WTC11 (cell line): ENCODE data around the gene TP53BP1. TPM values are rescaled to one million over a fixed set of nuclear protein-coding genes. Genes with fewer than 3 reads are reported as not detected.

Source experiments
- ATAC-seq: fragments of 200-7000 bp; cut with Tn5 transposase; 2 replicates; pipeline ENCODE4 v1.10.0; 2021; ENCODE audit warnings: mild to moderate bottlenecking, moderate library complexity
- CTCF ChIA-PET: fragments of 300-600 bp; sonication (Branson Sonifier 250); formaldehyde crosslinking; loops from one replicate; lab custom pipeline; 2021; ENCODE audit warnings: antibody characterized with exemption; lab: Charles Lee
- POLR2A ChIA-PET: fragments of 350-600 bp; sonication (Branson Sonifier 250); formaldehyde crosslinking; loops from one replicate; lab custom pipeline; 2021; ENCODE audit warnings: antibody characterized with exemption; lab: Charles Lee
- DNase-seq: peaks from one replicate; pipeline ENCODE4 v3.0.0; 2021; ENCODE audit warnings: low spot score
- H3K27ac Mint-ChIP-seq: 2 replicates; pipeline ENCODE4 v1.8.0; 2021; ENCODE audit warnings: mixed read lengths
- H3K27me3 Mint-ChIP-seq: 2 replicates; pipeline ENCODE4 v1.8.0; 2021; ENCODE audit warnings: low read depth, mild to moderate bottlenecking, moderate library complexity, mixed read lengths
- H3K36me3 Mint-ChIP-seq: 2 replicates; pipeline ENCODE4 v1.8.0; 2021; ENCODE audit warnings: mixed read lengths
- H3K4me1 Mint-ChIP-seq: 2 replicates; pipeline ENCODE4 v1.8.0; 2022; ENCODE audit warnings: mixed read lengths
- H3K4me3 Mint-ChIP-seq: 2 replicates; pipeline ENCODE4 v1.8.0; 2021; ENCODE audit warnings: mild to moderate bottlenecking, moderate library complexity, mixed read lengths
- H3K9me3 Mint-ChIP-seq: 2 replicates; pipeline ENCODE4 v1.8.0; 2021; ENCODE audit warnings: mixed read lengths
- ATF2 ChIP-seq: sonication (generic); formaldehyde crosslinking; IDR thresholded peaks from 2 replicates; pipeline ENCODE4 v1.8.1; 2022; ENCODE audit warnings: low read depth, missing genetic modification reagents, borderline replicate concordance
- CREB1 ChIP-seq: sonication (generic); formaldehyde crosslinking; IDR thresholded peaks from 2 replicates; pipeline ENCODE4 v1.8.0; 2023; ENCODE audit warnings: mild to moderate bottlenecking, missing genetic modification reagents
- E2F5 ChIP-seq: sonication (generic); formaldehyde crosslinking; IDR thresholded peaks from 2 replicates; pipeline ENCODE4 v1.8.1; 2022; ENCODE audit warnings: mild to moderate bottlenecking, moderate library complexity, missing genetic modification reagents
- ETV6 ChIP-seq: sonication (generic); formaldehyde crosslinking; IDR thresholded peaks from 2 replicates; pipeline ENCODE4 v1.8.1; 2022; ENCODE audit warnings: mild to moderate bottlenecking, missing genetic modification reagents
- GRHL2 ChIP-seq: fragments of 250-450 bp; sonication (Bioruptor Pico); IDR thresholded peaks from 2 replicates; pipeline ENCODE4 v1.8.0; 2022; ENCODE audit warnings: mild to moderate bottlenecking, moderate library complexity; ENCODE audit not compliant: insufficient replicate concordance, severe bottlenecking
- MYBL2 ChIP-seq: sonication (generic); formaldehyde crosslinking; IDR thresholded peaks from 2 replicates; pipeline ENCODE4 v1.8.1; 2023; ENCODE audit warnings: mild to moderate bottlenecking, moderate library complexity, missing genetic modification reagents
- NFYB ChIP-seq: sonication (generic); formaldehyde crosslinking; conservative IDR thresholded peaks from 2 replicates; pipeline ENCODE4 v1.8.0; 2022; ENCODE audit warnings: low read depth, missing genetic modification reagents
- RORB ChIP-seq: fragments of 250-450 bp; sonication (Bioruptor Pico); IDR thresholded peaks from 2 replicates; pipeline ENCODE4 v1.9.0; 2021; ENCODE audit warnings: mild to moderate bottlenecking
- SP1 ChIP-seq: sonication (generic); formaldehyde crosslinking; conservative IDR thresholded peaks from 2 replicates; pipeline ENCODE4 v1.8.1; 2022; ENCODE audit warnings: missing genetic modification reagents
- TEAD1 ChIP-seq: sonication (generic); formaldehyde crosslinking; IDR thresholded peaks from 2 replicates; pipeline ENCODE4 v1.8.0; 2022; ENCODE audit warnings: mild to moderate bottlenecking, missing genetic modification reagents
- TP53 ChIP-seq: sonication (generic); formaldehyde crosslinking; IDR thresholded peaks from 2 replicates; pipeline ENCODE4 v1.8.1; 2023; ENCODE audit warnings: mild to moderate bottlenecking, missing genetic modification reagents
- ZNF263 ChIP-seq: sonication (generic); formaldehyde crosslinking; IDR thresholded peaks from 2 replicates; pipeline ENCODE4 v1.8.1; 2022; ENCODE audit warnings: low read depth, mild to moderate bottlenecking, moderate library complexity, missing genetic modification reagents
- ZNF671 ChIP-seq: fragments of 250-450 bp; sonication (Bioruptor Pico); IDR thresholded peaks from 2 replicates; pipeline ENCODE4 v1.8.0; 2021; ENCODE audit warnings: mild to moderate bottlenecking
- total RNA-seq: library from RNA; stranded (reverse); gene quantifications from 3 replicates; pipeline ENCODE4 v1.2.3, GENCODE V29; 2021
- TF ChIP-seq, protein P1 (sequence below): sonication (generic); formaldehyde crosslinking; IDR thresholded peaks from 2 replicates; pipeline ENCODE4 v1.8.0; 2023; ENCODE audit warnings: missing genetic modification reagents
- TF ChIP-seq, protein P2 (sequence below): sonication (generic); formaldehyde crosslinking; IDR thresholded peaks from 2 replicates; pipeline ENCODE4 v1.8.1; 2023; ENCODE audit warnings: mild to moderate bottlenecking, missing genetic modification reagents, moderate library complexity
- TF ChIP-seq, protein P3 (sequence below): sonication (generic); formaldehyde crosslinking; IDR thresholded peaks from 2 replicates; pipeline ENCODE4 v1.8.0; 2022; ENCODE audit warnings: mild to moderate bottlenecking, missing genetic modification reagents
- TF ChIP-seq, protein P4 (sequence below): sonication (generic); formaldehyde crosslinking; IDR thresholded peaks from 2 replicates; pipeline ENCODE4 v1.8.0; 2023; ENCODE audit warnings: missing genetic modification reagents, mild to moderate bottlenecking, borderline replicate concordance

The TP53BP1 gene
- total RNA-seq, 1 experiment from 2014 or later, result 67.1 TPM

- POLR2A ChIA-PET, result interaction anchor here (0.6 to 1.8 kb wide), 7 partner anchors 9 to 314 kb away, joined by 3 to 19 read pairs (median 6); partner anchors contain the start of genes ELL3, MFAP1, TP53BP1 and TUBGCP4
- peaks cover 28% of the 10 kb centered on the region for H3K4me1 Mint-ChIP-seq
Measured at GRCh38 chr15:43510200-43511011, 17.4 kb upstream of the TP53BP1 start.

DNA sequence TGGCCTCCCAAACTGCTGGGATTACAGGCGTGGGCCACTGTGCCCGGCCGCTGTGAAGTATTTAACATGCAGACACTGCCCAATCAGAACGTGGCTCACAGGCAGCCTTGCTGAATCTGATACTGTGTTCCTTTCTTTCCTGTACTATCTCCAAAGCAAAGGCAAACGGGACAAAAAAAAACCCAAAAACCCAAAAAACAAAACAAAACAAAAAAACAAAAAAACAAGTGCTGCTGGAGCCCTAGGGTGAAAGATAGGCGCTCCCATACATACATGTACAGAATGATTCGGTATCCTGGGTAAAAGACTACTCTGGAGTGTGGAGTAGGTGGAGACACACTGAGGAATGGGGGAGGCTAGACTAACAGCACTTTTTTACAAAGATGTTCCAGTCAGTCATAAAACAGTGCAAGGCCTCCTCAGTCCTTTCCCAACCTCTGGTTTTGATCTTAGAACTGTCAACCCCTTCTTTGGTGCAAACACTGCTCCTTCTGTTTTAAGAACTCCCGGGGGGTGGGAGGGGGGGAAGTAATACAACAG lies 16.8 kb upstream of the TP53BP1 start:
- Mint-ChIP-seq H3K4me3 (peak overlapping the region; percentile 88), H3K27me3 (peaks cover 29% of the 10 kb centered on the region), H3K27ac (peak overlapping the region; percentile 92), H3K9me3 (no peaks in the 10 kb centered on the region), H3K4me1 (peaks cover 28% of the 10 kb centered on the region), H3K36me3 (no peaks in the 10 kb centered on the region)
- ATAC-seq (no peak), DNase-seq (no peak)
- POLR2A ChIA-PET, result interaction anchor here (1.6 to 1.8 kb wide), 4 partner anchors 8 to 267 kb away, joined by 6 to 19 read pairs (median 7); partner anchors contain the start of genes ELL3, TP53BP1, TUBGCP4 and ZSCAN29
- TF ChIP-seq ZNF263 (CRISPR knock-in tag) (no peak), GRHL2 (no peak), MYBL2 (CRISPR knock-in tag) (no peak), CREB1 (CRISPR knock-in tag) (no peak), ATF2 (CRISPR knock-in tag) (no peak), TEAD1 (no peak), TP53 (CRISPR knock-in tag) (no peak)
- TF ChIP-seq, protein P1, sequence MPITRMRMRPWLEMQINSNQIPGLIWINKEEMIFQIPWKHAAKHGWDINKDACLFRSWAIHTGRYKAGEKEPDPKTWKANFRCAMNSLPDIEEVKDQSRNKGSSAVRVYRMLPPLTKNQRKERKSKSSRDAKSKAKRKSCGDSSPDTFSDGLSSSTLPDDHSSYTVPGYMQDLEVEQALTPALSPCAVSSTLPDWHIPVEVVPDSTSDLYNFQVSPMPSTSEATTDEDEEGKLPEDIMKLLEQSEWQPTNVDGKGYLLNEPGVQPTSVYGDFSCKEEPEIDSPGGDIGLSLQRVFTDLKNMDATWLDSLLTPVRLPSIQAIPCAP, result no peak
- CTCF ChIA-PET, result interaction anchor here (0.9 to 3.3 kb wide), 14 partner anchors 9 to 267 kb away, joined by 3 to 80 read pairs (median 8); partner anchors contain the start of genes ELL3, TP53BP1, TUBGCP4 and ZSCAN29

More at GRCh38 chr15:43510200-43511011, 17.4 kb upstream of the TP53BP1 start:
- CTCF ChIA-PET, result interaction anchor here (0.6 to 3.3 kb wide), 23 partner anchors 10 to 266 kb away, joined by 3 to 80 read pairs (median 4); partner anchors contain the start of genes ELL3, PDIA3, TP53BP1 and TUBGCP4
- TF ChIP-seq, protein P2, sequence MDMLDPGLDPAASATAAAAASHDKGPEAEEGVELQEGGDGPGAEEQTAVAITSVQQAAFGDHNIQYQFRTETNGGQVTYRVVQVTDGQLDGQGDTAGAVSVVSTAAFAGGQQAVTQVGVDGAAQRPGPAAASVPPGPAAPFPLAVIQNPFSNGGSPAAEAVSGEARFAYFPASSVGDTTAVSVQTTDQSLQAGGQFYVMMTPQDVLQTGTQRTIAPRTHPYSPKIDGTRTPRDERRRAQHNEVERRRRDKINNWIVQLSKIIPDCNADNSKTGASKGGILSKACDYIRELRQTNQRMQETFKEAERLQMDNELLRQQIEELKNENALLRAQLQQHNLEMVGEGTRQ (CRISPR knock-in tag), result peak; percentile 39; the same call in 1 of the 2 replicates
- TF ChIP-seq E2F5 (CRISPR knock-in tag), result peak; percentile 88; the same call in 1 of the 2 replicates
- TF ChIP-seq ZNF671, result no peak
- no peak for TF ChIP-seq RORB (CRISPR knock-in tag)
- TF ChIP-seq, protein P3, sequence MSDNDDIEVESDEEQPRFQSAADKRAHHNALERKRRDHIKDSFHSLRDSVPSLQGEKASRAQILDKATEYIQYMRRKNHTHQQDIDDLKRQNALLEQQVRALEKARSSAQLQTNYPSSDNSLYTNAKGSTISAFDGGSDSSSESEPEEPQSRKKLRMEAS (CRISPR knock-in tag), result peak; percentile 55; the same call in 1 of the 2 replicates
- TF ChIP-seq ETV6, result 0 out of 2 replicates have a peak, but pooled peaks have one; percentile 24
- peak; percentile 84 for TF ChIP-seq NFYB (CRISPR knock-in tag)
- TF ChIP-seq, protein P4, sequence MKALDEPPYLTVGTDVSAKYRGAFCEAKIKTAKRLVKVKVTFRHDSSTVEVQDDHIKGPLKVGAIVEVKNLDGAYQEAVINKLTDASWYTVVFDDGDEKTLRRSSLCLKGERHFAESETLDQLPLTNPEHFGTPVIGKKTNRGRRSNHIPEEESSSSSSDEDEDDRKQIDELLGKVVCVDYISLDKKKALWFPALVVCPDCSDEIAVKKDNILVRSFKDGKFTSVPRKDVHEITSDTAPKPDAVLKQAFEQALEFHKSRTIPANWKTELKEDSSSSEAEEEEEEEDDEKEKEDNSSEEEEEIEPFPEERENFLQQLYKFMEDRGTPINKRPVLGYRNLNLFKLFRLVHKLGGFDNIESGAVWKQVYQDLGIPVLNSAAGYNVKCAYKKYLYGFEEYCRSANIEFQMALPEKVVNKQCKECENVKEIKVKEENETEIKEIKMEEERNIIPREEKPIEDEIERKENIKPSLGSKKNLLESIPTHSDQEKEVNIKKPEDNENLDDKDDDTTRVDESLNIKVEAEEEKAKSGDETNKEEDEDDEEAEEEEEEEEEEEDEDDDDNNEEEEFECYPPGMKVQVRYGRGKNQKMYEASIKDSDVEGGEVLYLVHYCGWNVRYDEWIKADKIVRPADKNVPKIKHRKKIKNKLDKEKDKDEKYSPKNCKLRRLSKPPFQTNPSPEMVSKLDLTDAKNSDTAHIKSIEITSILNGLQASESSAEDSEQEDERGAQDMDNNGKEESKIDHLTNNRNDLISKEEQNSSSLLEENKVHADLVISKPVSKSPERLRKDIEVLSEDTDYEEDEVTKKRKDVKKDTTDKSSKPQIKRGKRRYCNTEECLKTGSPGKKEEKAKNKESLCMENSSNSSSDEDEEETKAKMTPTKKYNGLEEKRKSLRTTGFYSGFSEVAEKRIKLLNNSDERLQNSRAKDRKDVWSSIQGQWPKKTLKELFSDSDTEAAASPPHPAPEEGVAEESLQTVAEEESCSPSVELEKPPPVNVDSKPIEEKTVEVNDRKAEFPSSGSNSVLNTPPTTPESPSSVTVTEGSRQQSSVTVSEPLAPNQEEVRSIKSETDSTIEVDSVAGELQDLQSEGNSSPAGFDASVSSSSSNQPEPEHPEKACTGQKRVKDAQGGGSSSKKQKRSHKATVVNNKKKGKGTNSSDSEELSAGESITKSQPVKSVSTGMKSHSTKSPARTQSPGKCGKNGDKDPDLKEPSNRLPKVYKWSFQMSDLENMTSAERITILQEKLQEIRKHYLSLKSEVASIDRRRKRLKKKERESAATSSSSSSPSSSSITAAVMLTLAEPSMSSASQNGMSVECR, result peak; percentile 6; the same call in 1 of the 2 replicates
- peak; percentile 81 for TF ChIP-seq SP1
- ATAC-seq (peak; percentile 91), DNase-seq (peak; percentile 99)
- H3K27ac Mint-ChIP-seq, result peak overlapping the region; percentile 99
- H3K36me3 Mint-ChIP-seq, result no peaks in the 10 kb centered on the region
- H3K4me3 Mint-ChIP-seq, result peak overlapping the region; percentile 88
- no peaks in the 10 kb centered on the region for H3K9me3 Mint-ChIP-seq
- peaks cover 32% of the 10 kb centered on the region for H3K27me3 Mint-ChIP-seq
